Adrenal gland (tissue), 5 donors: ENCODE data around the gene PRKCE.

Experiments
- POLR2A ChIP-seq, 2 donors: fragments of 450-650 bp; IDR thresholded peaks; one replicate each; pipeline ENCODE4 v1.6.1; 2017; ENCODE audit warnings: antibody characterized with exemption in 2 of 2, mild to moderate bottlenecking in 2 of 2, moderate library complexity in 1 of 2
- TF ChIP-seq, protein P1 (sequence below), 6 experiments: fragments of 450-650 bp in 4 of 6; fragments of 200-600 bp in 2 of 6; sonication (generic) in 1 of 6; IDR thresholded peaks; 1 replicate in 5 of 6; 2 replicates in 1 of 6; pipeline versions ENCODE4 v1.5.1 to v1.8.0; 2016 to 2021; ENCODE audit warnings: antibody characterized with exemption in 6 of 6, mild to moderate bottlenecking in 2 of 6, moderate library complexity in 1 of 6
- donor health status: DM: no; HTN: no; CAD: no.

DNA sequence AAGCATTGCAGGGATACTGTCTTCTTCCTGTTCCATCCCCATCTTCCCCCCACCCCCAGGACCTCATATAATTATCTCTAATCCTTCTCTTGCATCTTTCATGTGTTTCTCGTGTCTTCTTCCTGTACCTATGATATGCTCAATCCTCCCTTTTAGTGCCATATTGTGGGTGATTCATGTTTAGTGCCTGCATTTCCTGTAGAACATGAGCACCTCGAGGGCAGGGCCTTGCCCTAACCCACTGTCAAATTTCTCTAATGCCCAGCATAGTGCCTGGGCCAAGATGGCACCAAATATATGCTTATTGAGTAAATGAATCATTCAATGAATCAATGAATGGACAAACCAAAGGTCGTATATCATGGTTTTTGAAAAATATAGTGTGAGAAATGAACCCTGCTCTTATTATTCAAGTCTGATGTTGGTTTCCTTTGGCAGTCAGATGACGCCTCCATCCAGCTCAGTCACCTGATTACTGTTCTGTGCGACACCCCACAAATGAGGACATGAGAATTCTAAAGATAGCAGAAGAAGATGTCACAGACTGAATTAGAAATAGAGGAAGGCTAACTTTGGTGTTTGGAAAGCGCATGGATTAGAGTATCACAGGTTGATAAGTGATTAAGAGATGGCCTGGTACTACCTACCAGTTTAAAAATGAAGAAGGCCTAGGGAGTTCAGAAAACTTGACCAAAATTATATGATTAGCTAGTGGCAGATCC lies 278.4 kb downstream of the PRKCE start:
- TF ChIP-seq POLR2A (IDR thresholded peaks at IDR 0.05): no peak
- TF ChIP-seq, protein P1, sequence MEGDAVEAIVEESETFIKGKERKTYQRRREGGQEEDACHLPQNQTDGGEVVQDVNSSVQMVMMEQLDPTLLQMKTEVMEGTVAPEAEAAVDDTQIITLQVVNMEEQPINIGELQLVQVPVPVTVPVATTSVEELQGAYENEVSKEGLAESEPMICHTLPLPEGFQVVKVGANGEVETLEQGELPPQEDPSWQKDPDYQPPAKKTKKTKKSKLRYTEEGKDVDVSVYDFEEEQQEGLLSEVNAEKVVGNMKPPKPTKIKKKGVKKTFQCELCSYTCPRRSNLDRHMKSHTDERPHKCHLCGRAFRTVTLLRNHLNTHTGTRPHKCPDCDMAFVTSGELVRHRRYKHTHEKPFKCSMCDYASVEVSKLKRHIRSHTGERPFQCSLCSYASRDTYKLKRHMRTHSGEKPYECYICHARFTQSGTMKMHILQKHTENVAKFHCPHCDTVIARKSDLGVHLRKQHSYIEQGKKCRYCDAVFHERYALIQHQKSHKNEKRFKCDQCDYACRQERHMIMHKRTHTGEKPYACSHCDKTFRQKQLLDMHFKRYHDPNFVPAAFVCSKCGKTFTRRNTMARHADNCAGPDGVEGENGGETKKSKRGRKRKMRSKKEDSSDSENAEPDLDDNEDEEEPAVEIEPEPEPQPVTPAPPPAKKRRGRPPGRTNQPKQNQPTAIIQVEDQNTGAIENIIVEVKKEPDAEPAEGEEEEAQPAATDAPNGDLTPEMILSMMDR (IDR thresholded peaks at IDR 0.05): no peak
